Astrocyte of the spinal cord (primary cell): ENCODE data around the gene CD84.
A peak's percentile ranks its signal among the peaks of the same experiment; 100 is the strongest.

ENCODE experiments used
- DNase-seq: peaks from one replicate; pipeline ENCODE4 v3.0.0; 2011; ENCODE audit warnings: low read depth, low spot score
- H3K4me3 ChIP-seq: 2 replicates; pipeline ENCODE4 v1.5.1; 2011; ENCODE audit warnings: low read depth, mild to moderate bottlenecking, low read length, moderate library complexity
- in situ Hi-C: cut with HindIII; loops from 2 replicates; pipeline ENCODE4 v1.10.0; 2017; ENCODE audit warnings: low sequenced_read_pairs
- TF ChIP-seq, protein P1 (sequence below): IDR thresholded peaks from 2 replicates; pipeline ENCODE4 v1.5.1; 2012; ENCODE audit warnings: low read depth, mild to moderate bottlenecking, low read length, inconsistent platforms

CD84 gene

DNA sequence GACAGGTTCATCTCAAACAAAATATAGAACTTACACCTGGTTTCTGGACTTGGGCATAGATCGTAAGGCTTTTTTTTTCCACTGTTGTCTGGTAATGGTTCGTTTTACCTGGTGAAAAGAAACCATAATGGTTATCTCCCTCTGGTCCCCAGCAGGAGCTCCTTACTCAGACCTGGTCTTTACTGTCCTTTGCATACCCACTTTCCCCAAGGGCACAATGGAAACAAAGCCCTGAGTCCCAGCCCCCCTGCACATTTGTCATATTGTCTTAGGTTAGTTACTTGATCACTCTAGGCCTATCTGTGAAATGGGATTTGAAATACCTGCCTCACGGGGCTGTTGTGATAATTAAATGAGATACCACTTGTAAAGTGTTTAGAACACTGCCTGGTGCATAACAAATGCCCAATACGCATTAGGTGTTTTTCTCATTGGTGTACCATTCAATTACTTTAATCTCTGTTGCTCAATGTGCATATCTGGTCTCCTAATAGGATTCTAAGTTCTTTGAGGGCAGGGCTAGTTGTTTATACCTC is 40.5 kb upstream of the CD84 start:
- H3K4me3 ChIP-seq, result no peak overlapping the region
- TF ChIP-seq, protein P1, sequence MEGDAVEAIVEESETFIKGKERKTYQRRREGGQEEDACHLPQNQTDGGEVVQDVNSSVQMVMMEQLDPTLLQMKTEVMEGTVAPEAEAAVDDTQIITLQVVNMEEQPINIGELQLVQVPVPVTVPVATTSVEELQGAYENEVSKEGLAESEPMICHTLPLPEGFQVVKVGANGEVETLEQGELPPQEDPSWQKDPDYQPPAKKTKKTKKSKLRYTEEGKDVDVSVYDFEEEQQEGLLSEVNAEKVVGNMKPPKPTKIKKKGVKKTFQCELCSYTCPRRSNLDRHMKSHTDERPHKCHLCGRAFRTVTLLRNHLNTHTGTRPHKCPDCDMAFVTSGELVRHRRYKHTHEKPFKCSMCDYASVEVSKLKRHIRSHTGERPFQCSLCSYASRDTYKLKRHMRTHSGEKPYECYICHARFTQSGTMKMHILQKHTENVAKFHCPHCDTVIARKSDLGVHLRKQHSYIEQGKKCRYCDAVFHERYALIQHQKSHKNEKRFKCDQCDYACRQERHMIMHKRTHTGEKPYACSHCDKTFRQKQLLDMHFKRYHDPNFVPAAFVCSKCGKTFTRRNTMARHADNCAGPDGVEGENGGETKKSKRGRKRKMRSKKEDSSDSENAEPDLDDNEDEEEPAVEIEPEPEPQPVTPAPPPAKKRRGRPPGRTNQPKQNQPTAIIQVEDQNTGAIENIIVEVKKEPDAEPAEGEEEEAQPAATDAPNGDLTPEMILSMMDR, result no peak
- in situ Hi-C loops, result no loop called here
- DNase-seq, result no peak

- TF ChIP-seq, protein P1, result peak; percentile 24
- in situ Hi-C loops, result no loop called here
These were observed 39.5 kb upstream of the CD84 start for GRCh38 chr1:160618763-160619274.

DNA sequence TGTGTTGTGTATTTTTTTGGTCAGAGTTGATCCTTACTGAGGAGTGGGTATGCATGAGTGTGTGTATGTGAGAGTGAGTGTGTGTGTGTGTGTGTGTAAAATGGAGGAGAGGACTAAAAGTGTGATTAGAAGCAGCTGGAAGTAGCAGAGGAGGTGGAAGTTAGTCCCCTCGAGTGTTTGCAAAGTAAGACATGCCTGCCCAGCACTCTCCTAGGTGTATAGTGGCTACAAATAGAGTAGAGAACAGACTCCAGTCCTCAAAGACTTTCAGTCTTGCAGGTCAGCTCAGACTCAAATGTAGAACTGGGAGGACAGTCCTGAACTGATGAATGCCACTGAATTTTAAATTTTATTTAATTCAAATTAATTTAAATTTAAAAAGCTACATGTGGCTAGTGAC is 39.0 kb upstream of the CD84 start:
- in situ Hi-C loops, result no loop called here
- no peak for DNase-seq
- TF ChIP-seq, protein P1, result no peak

More at GRCh38 chr1:160618763-160619274, 39.5 kb upstream of the CD84 start:
- DNase-seq, result no peak
- no peak overlapping the region for H3K4me3 ChIP-seq

GRCh38 chr1:160615660-160616059 is 36.4 kb upstream of the CD84 start:
- no peak for DNase-seq
- H3K4me3 ChIP-seq, result no peak overlapping the region
- TF ChIP-seq, protein P1, result no peak
- in situ Hi-C loops, result no loop called here

More for the DNA sequence above, 39.0 kb upstream of the CD84 start:
- no peak overlapping the region for H3K4me3 ChIP-seq

- in situ Hi-C loops, result no loop called here
- TF ChIP-seq, protein P1, result no peak
- DNase-seq, result no peak
- H3K4me3 ChIP-seq, result no peak overlapping the region
These were observed 35.1 kb upstream of the CD84 start for GRCh38 chr1:160614410-160614809.

DNA sequence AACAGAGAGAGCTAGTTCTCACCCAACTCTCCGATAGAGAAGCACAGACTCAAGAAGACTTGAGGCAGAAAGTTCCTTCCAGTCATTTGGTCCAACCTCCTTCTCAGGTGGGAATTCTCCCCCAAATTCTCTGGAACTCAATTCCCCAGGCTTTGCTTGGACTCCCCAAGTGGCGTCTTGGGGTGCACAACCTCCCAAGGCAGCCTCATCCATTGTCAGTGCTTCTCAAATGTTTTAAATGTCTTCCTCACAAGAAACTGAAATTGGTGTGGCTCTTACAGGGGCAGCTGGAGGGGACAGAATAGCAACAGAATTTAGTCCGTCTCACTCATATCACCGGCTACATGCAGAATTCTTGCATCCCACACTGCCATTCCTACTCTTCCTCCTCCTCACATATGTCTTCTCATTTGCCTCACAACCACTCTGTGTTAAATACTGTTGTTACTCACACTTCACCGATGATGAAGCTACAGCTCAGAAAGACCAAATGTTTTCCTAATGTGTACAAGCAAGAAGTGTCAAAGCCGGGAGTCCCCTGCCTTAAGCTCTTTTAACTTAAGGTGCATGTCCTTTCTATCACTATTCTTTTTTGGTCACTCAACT is 33.4 kb upstream of the CD84 start:
- TF ChIP-seq, protein P1, result no peak
- DNase-seq, result no peak
- H3K4me3 ChIP-seq, result no peak overlapping the region
- in situ Hi-C loops, result no loop called here
